Epithelial cell of proximal tubule (primary cell): Measurements from ENCODE around the gene SUN1. TPM values are rescaled to one million over a fixed set of nuclear protein-coding genes. Genes with fewer than 3 reads are reported as not detected.

ENCODE experiments used
- DNase-seq: peaks from one replicate; pipeline ENCODE4 v3.0.0-alpha.2; 2011; ENCODE audit warnings: low read depth
- H3K4me3 ChIP-seq: 2 replicates; pipeline ENCODE4 v1.5.1; 2011; ENCODE audit warnings: low read depth, mild to moderate bottlenecking, low read length
- CTCF ChIP-seq: conservative IDR thresholded peaks from 2 replicates; pipeline ENCODE4 v1.5.1; 2012; ENCODE audit warnings: low read depth, mild to moderate bottlenecking, low read length
- total RNA-seq: library from RNA; depleted of rRNA; stranded (reverse); fragments of >200 nt; gene quantifications from 2 replicates; pipeline ENCODE4 v1.2.3, GENCODE V29; 2015

SUN1 gene
- total RNA-seq, 1 donor from 2014 or later, result 270 TPM

GRCh38 chr7:828793-829561 lies 3.3 kb upstream of the SUN1 start:
- no peak for DNase-seq
- H3K4me3 ChIP-seq, result no peak overlapping the region
- no peak for TF ChIP-seq CTCF

DNA sequence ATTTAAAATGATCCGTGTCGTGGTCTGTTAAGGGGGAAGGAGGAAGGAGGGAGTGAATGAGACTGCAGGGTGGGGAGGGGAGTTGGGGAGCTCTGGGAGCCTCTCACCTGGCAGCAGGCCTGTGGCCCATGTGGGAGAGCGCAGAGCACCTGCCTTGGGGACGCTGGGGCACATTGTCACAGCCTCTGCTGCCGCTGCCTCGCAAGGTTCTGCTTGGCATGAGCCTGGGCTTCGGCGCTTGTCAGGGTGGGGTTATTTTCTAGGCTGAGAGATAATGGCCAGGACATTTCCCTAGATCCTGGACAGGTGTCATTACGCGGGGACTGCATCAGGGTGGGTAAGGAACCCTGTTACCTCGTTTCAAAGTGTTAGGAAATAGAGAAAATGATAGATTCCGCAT lies 2.2 kb upstream of the SUN1 start:
- no peak overlapping the region for H3K4me3 ChIP-seq
- TF ChIP-seq CTCF, result no peak
- no peak for DNase-seq

DNA sequence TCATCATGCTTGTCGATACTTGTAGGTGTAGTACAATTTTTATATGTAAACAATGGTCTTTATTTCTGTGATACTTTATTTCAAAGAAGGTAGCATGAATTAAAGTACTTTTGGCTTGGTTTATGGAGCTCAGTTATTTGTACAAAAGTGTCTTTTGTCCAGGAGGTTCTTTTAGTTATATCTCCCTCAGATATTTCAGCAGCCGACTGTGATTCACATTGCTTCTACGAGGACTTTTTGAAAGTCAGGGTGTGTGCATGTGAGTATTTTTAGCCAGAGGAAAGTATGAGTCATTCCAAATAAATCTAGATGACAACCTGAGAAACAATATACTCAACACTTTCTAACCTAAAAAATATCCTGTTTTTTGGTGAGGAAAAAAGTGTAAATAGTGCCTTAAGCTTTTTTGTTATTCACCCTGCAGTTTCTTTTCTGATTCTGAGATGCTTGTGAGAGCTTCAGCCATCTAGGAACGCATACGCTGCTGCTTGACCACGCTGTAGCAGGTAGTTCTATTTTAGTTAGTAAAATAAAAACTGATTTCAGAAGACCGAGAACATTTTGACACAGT lies 595 bp upstream of the SUN1 start:
- TF ChIP-seq CTCF, result no peak
- DNase-seq, result peak; percentile 82
- peak overlapping the region; percentile 9 for H3K4me3 ChIP-seq

DNA sequence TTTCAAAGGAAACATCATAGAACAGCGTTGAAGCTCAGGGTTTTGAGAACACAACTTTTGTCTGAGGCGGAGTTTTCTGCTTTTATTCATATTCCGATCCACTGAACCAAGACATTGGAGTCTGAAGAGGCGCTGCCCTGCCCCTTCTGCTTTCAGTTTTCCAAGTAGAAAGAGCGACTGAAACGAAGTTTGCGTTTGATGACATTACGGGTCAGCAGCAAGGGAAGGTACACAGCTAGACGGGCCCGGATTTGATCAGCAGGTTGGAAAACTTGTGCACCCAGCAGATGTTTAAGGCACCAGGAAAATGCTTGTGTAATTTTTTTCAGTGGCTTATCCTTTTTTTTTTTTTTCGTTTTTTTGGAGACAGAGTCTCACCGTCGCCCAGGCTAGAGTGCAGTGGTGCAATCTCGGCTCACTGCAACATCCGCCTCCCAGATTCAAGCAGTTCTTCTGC lies 720 bp downstream of the SUN1 start:
- no peak for TF ChIP-seq CTCF
- no peak overlapping the region for H3K4me3 ChIP-seq
- DNase-seq, result no peak

DNA sequence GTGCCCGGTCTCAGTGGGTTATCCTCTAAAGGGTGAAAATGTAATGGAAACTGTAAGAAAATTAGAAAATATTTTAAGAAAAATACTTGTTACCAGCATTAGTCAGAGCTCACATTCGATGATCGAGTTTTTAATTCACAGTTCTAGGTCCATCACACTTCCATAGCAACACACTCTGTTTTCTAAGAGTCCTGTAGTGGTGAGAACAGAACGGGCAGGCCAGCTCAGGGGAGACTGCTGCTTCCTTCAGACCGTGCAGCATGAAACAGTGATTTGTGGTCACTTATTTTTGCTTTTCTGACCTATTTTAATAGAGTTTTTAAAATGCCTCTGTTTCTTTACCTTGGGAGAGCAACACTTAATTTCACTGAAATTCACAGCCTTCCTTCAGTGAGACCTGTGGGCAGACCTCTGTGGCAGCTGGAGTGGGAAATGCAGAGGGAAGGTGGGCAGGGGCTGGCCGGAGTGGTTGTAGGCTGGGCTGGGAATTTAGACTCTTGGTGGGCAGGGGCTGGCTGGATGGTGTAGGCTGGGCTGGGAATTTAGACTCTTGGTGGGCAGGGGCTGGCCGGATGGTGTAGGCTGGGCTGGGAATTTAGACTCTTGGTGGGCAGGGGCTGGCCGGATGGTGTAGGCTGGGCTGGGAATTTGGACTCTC lies 1.5 kb downstream of the SUN1 start:
- DNase-seq, result no peak
- no peak for TF ChIP-seq CTCF

DNA sequence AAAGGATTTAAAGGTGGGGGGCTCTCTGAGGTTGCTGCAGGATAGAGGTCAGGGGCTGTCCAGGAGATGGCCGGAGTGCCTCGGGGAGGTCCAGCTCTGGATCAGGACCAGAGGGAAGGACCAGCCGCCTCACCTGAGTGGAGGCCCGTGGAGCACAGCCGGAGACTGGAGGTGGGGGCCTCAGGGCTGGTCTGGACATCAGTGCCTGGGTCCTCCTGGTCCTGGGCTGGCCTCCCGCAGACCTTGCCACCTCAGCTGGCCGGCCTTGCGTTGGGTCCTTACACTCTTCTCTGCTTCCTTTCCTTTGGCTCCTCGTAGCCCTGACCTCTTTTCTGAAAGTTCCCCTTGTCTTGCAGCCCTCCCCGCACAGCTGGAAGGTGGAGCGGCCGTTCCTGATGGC lies 2.0 kb downstream of the SUN1 start:
- H3K4me3 ChIP-seq, result no peak overlapping the region
- no peak for TF ChIP-seq CTCF
- DNase-seq, result no peak

More for the DNA sequence above, 1.5 kb downstream of the SUN1 start:
- H3K4me3 ChIP-seq, result no peak overlapping the region
